HCT116 (cell line): ENCODE data around the gene SAV1. TPM values are rescaled to one million over a fixed set of nuclear protein-coding genes. Genes with fewer than 3 reads are reported as not detected.

ENCODE experiments used
- ATAC-seq: fragments of 200-7000 bp; cut with Tn5 transposase; 2 replicates; pipeline ENCODE4 v1.9.1; 2020; ENCODE audit warnings: mild to moderate bottlenecking, moderate library complexity
- BruUV-seq: library from RNA; stranded (reverse); fragments of 400-500 nt; replicated peaks from 2 replicates; lab custom pipeline; 2021; lab: Mats Ljungman, UMichigan
- CTCF ChIA-PET: fragments of 300-600 bp; sonication (Branson Sonifier 250); formaldehyde crosslinking; loops from one replicate; lab custom pipeline; 2021; ENCODE audit warnings: antibody characterized with exemption; lab: Charles Lee
- POLR2A ChIA-PET: fragments of 300-600, 350-600 bp; sonication (Branson Sonifier 250); formaldehyde crosslinking; loops from one replicate; lab custom pipeline; 2021; ENCODE audit warnings: antibody characterized with exemption; lab: Charles Lee
- RAD21 ChIA-PET, 2 experiments: fragments of 300-600 bp; sonication (Branson Sonifier 250); formaldehyde crosslinking; loops; one replicate each; lab custom pipeline; 2023; ENCODE audit warnings: low total read pairs in 2 of 2; ENCODE audit not compliant: uncharacterized antibody in 2 of 2, unreplicated experiment in 2 of 2, low non-redundant PET in 1 of 2; lab: Charles Lee
- DNase-seq: peaks from one replicate; pipeline ENCODE4 v3.0.0-alpha.2; 2010; ENCODE audit warnings: low read depth, low spot score
- H2AFZ ChIP-seq: fragments of 200-600 bp; shearing (Covaris generic), sonication (generic); 2 replicates; pipeline ENCODE4 v1.6.1; 2017; ENCODE audit warnings: low read depth, mixed run types, mixed read lengths, antibody characterized with exemption, low read length; ENCODE audit not compliant: poor library complexity, severe bottlenecking
- H3K27ac ChIP-seq: 2 replicates; pipeline ENCODE4 v1.5.1; 2012; ENCODE audit warnings: low read depth, low read length
- H3K27me3 ChIP-seq: fragments of 200-600 bp; sonication (generic); 2 replicates; pipeline ENCODE4 v1.6.1; 2016; ENCODE audit warnings: mixed run types, low read length, mixed read lengths; ENCODE audit not compliant: insufficient read depth
- H3K36me3 ChIP-seq, 2 experiments: fragments of 200-500 bp in 1 of 2; fragments of 200-600 bp in 1 of 2; sonication (Bioruptor generic) in 1 of 2; sonication (generic) in 1 of 2; 2 replicates each; pipeline versions ENCODE4 v1.5.1 to v1.6.1; 2014 to 2016; ENCODE audit warnings: low read length in 2 of 2, inconsistent platforms in 1 of 2, mixed read lengths in 1 of 2, mixed run types in 1 of 2; ENCODE audit not compliant: insufficient read depth in 2 of 2, control insufficient read depth in 1 of 2
- H3K4me1 ChIP-seq, 2 experiments: fragments of 200-600 bp in 1 of 2; sonication (generic) in 1 of 2; 2 replicates each; pipeline versions ENCODE4 v1.5.1 to v1.6.1; 2012 to 2017; ENCODE audit warnings: low read length in 2 of 2, inconsistent platforms in 1 of 2, mild to moderate bottlenecking in 1 of 2, mixed read lengths in 1 of 2, mixed run types in 1 of 2, moderate library complexity in 1 of 2; ENCODE audit not compliant: insufficient read depth in 2 of 2, control insufficient read depth in 1 of 2
- H3K4me2 ChIP-seq: fragments of 200-600 bp; sonication (generic); 2 replicates; pipeline ENCODE4 v1.6.1; 2017; ENCODE audit warnings: mixed run types, low read length, mixed read lengths
- H3K4me3 ChIP-seq, 2 experiments: fragments of 200-600 bp in 1 of 2; sonication (generic) in 1 of 2; replicated peaks in 1 of 2; 2 replicates each; pipeline ENCODE4 v1.5.1; 2011 to 2016; ENCODE audit warnings: low read length in 2 of 2, control low read depth in 1 of 2, low read depth in 1 of 2, mild to moderate bottlenecking in 1 of 2, mixed read lengths in 1 of 2, mixed run types in 1 of 2
- H3K79me2 ChIP-seq: fragments of 200-600 bp; sonication (generic); 2 replicates; pipeline ENCODE4 v1.6.1; 2017; ENCODE audit warnings: mild to moderate bottlenecking, mixed run types, low read length, moderate library complexity, mixed read lengths; ENCODE audit not compliant: insufficient read depth
- H3K9ac ChIP-seq: fragments of 200-600 bp; sonication (generic); 2 replicates; pipeline ENCODE4 v1.6.1; 2016; ENCODE audit warnings: low read length, mixed read lengths
- H3K9me2 ChIP-seq: fragments of 200-600 bp; sonication (generic), shearing (Covaris generic); 2 replicates; pipeline ENCODE4 v1.6.1; 2017; ENCODE audit warnings: mixed run types, mild to moderate bottlenecking, moderate library complexity; ENCODE audit not compliant: insufficient read depth
- H3K9me3 ChIP-seq, 2 experiments: fragments of 200-500 bp in 1 of 2; fragments of 200-600 bp in 1 of 2; sonication (Bioruptor generic) in 1 of 2; sonication (generic) in 1 of 2; 2 replicates each; pipeline ENCODE4 v1.6.1; 2014 to 2017; ENCODE audit warnings: low read length in 2 of 2, mixed read lengths in 2 of 2, inconsistent platforms in 1 of 2, low read depth in 1 of 2, mild to moderate bottlenecking in 1 of 2, mixed run types in 1 of 2, moderate library complexity in 1 of 2; ENCODE audit not compliant: control insufficient read depth in 1 of 2, insufficient read depth in 1 of 2
- H4K20me1 ChIP-seq: fragments of 200-600 bp; sonication (generic), shearing (Covaris generic); 2 replicates; pipeline ENCODE4 v1.6.1; 2017; ENCODE audit warnings: mixed run types, mild to moderate bottlenecking, moderate library complexity; ENCODE audit not compliant: insufficient read depth
- ATF3 ChIP-seq: IDR thresholded peaks from 2 replicates; pipeline ENCODE4 v1.6.1; 2012
- CBX3 ChIP-seq: IDR thresholded peaks from 2 replicates; pipeline ENCODE4 v1.6.1; 2012; ENCODE audit warnings: low read depth
- CEBPB ChIP-seq: IDR thresholded peaks from 2 replicates; pipeline ENCODE4 v1.6.1; 2012; ENCODE audit warnings: low read depth
- EGR1 ChIP-seq: IDR thresholded peaks from 2 replicates; pipeline ENCODE4 v1.6.1; 2012; ENCODE audit warnings: low read depth
- ELF1 ChIP-seq: IDR thresholded peaks from 2 replicates; pipeline ENCODE4 v1.6.1; 2012; ENCODE audit warnings: low read depth, borderline replicate concordance
- EZH2phosphoT487 ChIP-seq: fragments of 200-600 bp; IDR thresholded peaks from 2 replicates; pipeline ENCODE4 v1.6.1; 2018; ENCODE audit warnings: antibody characterized with exemption, borderline replicate concordance
- FOSL1 ChIP-seq: IDR thresholded peaks from 2 replicates; pipeline ENCODE4 v1.6.1; 2012; ENCODE audit warnings: low read depth
- MAX ChIP-seq: IDR thresholded peaks from 2 replicates; pipeline ENCODE4 v1.6.1; 2012
- POLR2A ChIP-seq: IDR thresholded peaks from 2 replicates; pipeline ENCODE4 v1.7.0; 2011; ENCODE audit warnings: borderline replicate concordance; ENCODE audit not compliant: insufficient read depth, insufficient read length; ENCODE audit errors: extremely low read depth
- POLR2AphosphoS5 ChIP-seq: IDR thresholded peaks from 2 replicates; pipeline ENCODE4 v1.6.1; 2011; ENCODE audit warnings: mild to moderate bottlenecking, low read depth, low read length, moderate library complexity
- RAD21 ChIP-seq: IDR thresholded peaks from 2 replicates; pipeline ENCODE4 v1.6.1; 2012; ENCODE audit warnings: low read depth, mild to moderate bottlenecking
- REST ChIP-seq: IDR thresholded peaks from 2 replicates; pipeline ENCODE4 v1.6.1; 2012; ENCODE audit warnings: low read depth
- SIN3A ChIP-seq: IDR thresholded peaks from 2 replicates; pipeline ENCODE4 v1.6.1; 2012; ENCODE audit warnings: low read depth
- SP1 ChIP-seq: IDR thresholded peaks from 2 replicates; pipeline ENCODE4 v1.6.1; 2012; ENCODE audit warnings: low read depth
- SRF ChIP-seq: IDR thresholded peaks from 2 replicates; pipeline ENCODE4 v1.6.1; 2012; ENCODE audit warnings: low read depth
- TCF7L2 ChIP-seq: IDR thresholded peaks from 2 replicates; pipeline ENCODE4 v1.7.0; 2011; ENCODE audit warnings: borderline replicate concordance, inconsistent platforms; ENCODE audit not compliant: insufficient read depth, insufficient read length; ENCODE audit errors: extremely low read depth
- YY1 ChIP-seq: IDR thresholded peaks from 2 replicates; pipeline ENCODE4 v1.6.1; 2011; ENCODE audit warnings: low read length, low read depth, moderate library complexity, mild to moderate bottlenecking; ENCODE audit not compliant: insufficient replicate concordance; ENCODE audit errors: extremely low read depth
- ZBTB33 ChIP-seq: IDR thresholded peaks from 2 replicates; pipeline ENCODE4 v1.6.1; 2011; ENCODE audit warnings: mild to moderate bottlenecking, low read length, moderate library complexity; ENCODE audit not compliant: insufficient replicate concordance; ENCODE audit errors: extremely low read depth
- ZFX ChIP-seq: fragments of 450-650 bp; IDR thresholded peaks from 2 replicates; pipeline ENCODE4 v1.6.1; 2017
- ZNF274 ChIP-seq: fragments of 200-500 bp; sonication (Bioruptor generic); IDR thresholded peaks from 2 replicates; pipeline ENCODE4 v1.6.1; 2014; ENCODE audit warnings: mild to moderate bottlenecking, low read depth, low read length, inconsistent platforms
- intact Hi-C: fragments of 100-400 bp; cut with micrococcal nuclease; formaldehyde crosslinking; loops from 2 replicates; pipeline ENCODE4 v1.10.0; 2022
- total RNA-seq: library from RNA; stranded (reverse); gene quantifications from one replicate; pipeline ENCODE4 v1.2.1, GENCODE V29; 2021; ENCODE audit not compliant: unreplicated experiment

Gene SAV1
- total RNA-seq, 1 experiment from 2014 or later: 38.0 TPM

- H3K27me3 ChIP-seq: no peaks in the 10 kb centered on the region
- H3K4me2 ChIP-seq: peak overlapping the region; percentile 76
- H3K4me3 ChIP-seq: no peak overlapping the region
- H3K9ac ChIP-seq: no peak overlapping the region
- H2AFZ ChIP-seq: peak overlapping the region; percentile 42
- ChIA-PET RAD21 (no interaction called here), POLR2A (interaction anchor here (0.7 kb wide), 1 partner anchor 9 kb away, joined by 3 read pairs; no protein-coding TSS in a partner anchor), CTCF (interaction anchor here (1.5 kb wide), 1 partner anchor 106 kb away, joined by 5 read pairs; no protein-coding TSS in a partner anchor)
- no peaks in the 10 kb centered on the region for H3K36me3 ChIP-seq
- DNase-seq: no peak
- no peak for TF ChIP-seq ATF3
- no peak for TF ChIP-seq EZH2phosphoT487
- no peak for TF ChIP-seq YY1
- no peak for TF ChIP-seq RAD21
- no peak for TF ChIP-seq SRF
- TF ChIP-seq POLR2A: no peak
- TF ChIP-seq CEBPB: no peak
- TF ChIP-seq ZBTB33: no peak
- no peak for TF ChIP-seq FOSL1
- TF ChIP-seq MAX: no peak
- no peak for TF ChIP-seq ZNF274
- TF ChIP-seq SIN3A: no peak
- TF ChIP-seq CBX3: no peak
- no peak for TF ChIP-seq TCF7L2
- TF ChIP-seq POLR2AphosphoS5: no peak
- no peak for TF ChIP-seq REST
- TF ChIP-seq EGR1: no peak
- no peak for TF ChIP-seq ZFX
- TF ChIP-seq SP1: no peak
- no peak for TF ChIP-seq ELF1
- no peak for ATAC-seq
- H3K4me1 ChIP-seq: peaks cover 25 to 51% of the 10 kb centered on the region in 2 experiments
- intact Hi-C loops: no loop called here
- BruUV-seq: no TSS peak
- H3K27ac ChIP-seq: 0 out of 2 replicates have a peak overlapping the region, but pooled peaks have one; percentile 1
- H3K9me3 ChIP-seq: no peaks in the 10 kb centered on the region
- H3K79me2 ChIP-seq: peaks cover 20% of the 10 kb centered on the region
- peaks cover 5% of the 10 kb centered on the region; the same call in 1 of the 2 replicates for H4K20me1 ChIP-seq
- no peaks in the 10 kb centered on the region for H3K9me2 ChIP-seq
Observed at GRCh38 chr14:50670866-50671256, 2.8 kb upstream of the SAV1 start.
